HG03521 (cell line): ENCODE measurements around the gene CELA3A.
"Not testable (repeated sequence)": the region's sequence is repeated elsewhere in the genome, so short reads cannot be mapped to it uniquely, and the experiment has no call there.

ENCODE experiments used
- ATAC-seq: cut with Tn5 transposase; IDR thresholded peaks from one replicate; pipeline ENCODE4 v1.9.1; 2021; ENCODE audit warnings: mild to moderate bottlenecking, moderate library complexity; ENCODE audit not compliant: unreplicated experiment

CELA3A gene

GRCh38 chr1:22001409-22001808 lies at the start of gene CELA3A:
TSS of gene CELA3A (plus strand) at chr1:22001657. CDS start at chr1:22001675, 18 bp downstream.
- no peak for ATAC-seq

- ATAC-seq: no peak
Observed at GRCh38 chr1:21952786-21953520, 48.5 kb upstream of the CELA3A start.

- ATAC-seq: no peak
Observed at GRCh38 chr1:21955058-21955457, 46.4 kb upstream of the CELA3A start.

- ATAC-seq: no peak
Observed at GRCh38 chr1:21955501-21956281, 45.8 kb upstream of the CELA3A start.

GRCh38 chr1:21956720-21957552 lies 44.5 kb upstream of the CELA3A start:
- ATAC-seq: no peak

GRCh38 chr1:21961337-21961736 lies 40.1 kb upstream of the CELA3A start:
- ATAC-seq: no peak

GRCh38 chr1:21961799-21962198 lies 39.7 kb upstream of the CELA3A start:
- ATAC-seq: no peak

- no peak for ATAC-seq
Observed at GRCh38 chr1:21963477-21964217, 37.8 kb upstream of the CELA3A start.

GRCh38 chr1:21966247-21967000 lies 35.0 kb upstream of the CELA3A start:
- no peak for ATAC-seq

- not testable (repeated sequence) for ATAC-seq
Observed at GRCh38 chr1:21967216-21967615, 34.2 kb upstream of the CELA3A start.

GRCh38 chr1:21969066-21969465 lies 32.4 kb upstream of the CELA3A start:
- ATAC-seq: not testable (repeated sequence)

GRCh38 chr1:21970523-21970922 lies 30.9 kb upstream of the CELA3A start:
- ATAC-seq: not testable (repeated sequence)

- ATAC-seq: not testable (repeated sequence)
Observed at GRCh38 chr1:21972973-21973441, 28.4 kb upstream of the CELA3A start.

GRCh38 chr1:21973948-21974347 lies 27.5 kb upstream of the CELA3A start:
- ATAC-seq: not testable (repeated sequence)

GRCh38 chr1:21974699-21975098 lies 26.8 kb upstream of the CELA3A start:
- ATAC-seq: not testable (repeated sequence)

GRCh38 chr1:21975296-21975695 lies 26.2 kb upstream of the CELA3A start:
- not testable (repeated sequence) for ATAC-seq

GRCh38 chr1:21976703-21977239 lies 24.7 kb upstream of the CELA3A start, which contains the start of gene CELA3B:
TSS of gene CELA3B (plus strand) at chr1:21977022. CDS start at chr1:21977040, 18 bp downstream.
- not testable (repeated sequence) for ATAC-seq

- ATAC-seq: not testable (repeated sequence)
Observed at GRCh38 chr1:21978209-21978608, 23.2 kb upstream of the CELA3A start.
